Measurements from ENCODE around the gene ANKS6. TPM values are rescaled to one million over a fixed set of nuclear protein-coding genes. Genes with fewer than 3 reads are reported as not detected.

Gene ANKS6
- total and polyA plus RNA-seq, 2 of the 8 experiments (the other 6 are each of a cell fraction or from before 2014, with no cell fraction given): 34.1 to 56.3 TPM

DNA sequence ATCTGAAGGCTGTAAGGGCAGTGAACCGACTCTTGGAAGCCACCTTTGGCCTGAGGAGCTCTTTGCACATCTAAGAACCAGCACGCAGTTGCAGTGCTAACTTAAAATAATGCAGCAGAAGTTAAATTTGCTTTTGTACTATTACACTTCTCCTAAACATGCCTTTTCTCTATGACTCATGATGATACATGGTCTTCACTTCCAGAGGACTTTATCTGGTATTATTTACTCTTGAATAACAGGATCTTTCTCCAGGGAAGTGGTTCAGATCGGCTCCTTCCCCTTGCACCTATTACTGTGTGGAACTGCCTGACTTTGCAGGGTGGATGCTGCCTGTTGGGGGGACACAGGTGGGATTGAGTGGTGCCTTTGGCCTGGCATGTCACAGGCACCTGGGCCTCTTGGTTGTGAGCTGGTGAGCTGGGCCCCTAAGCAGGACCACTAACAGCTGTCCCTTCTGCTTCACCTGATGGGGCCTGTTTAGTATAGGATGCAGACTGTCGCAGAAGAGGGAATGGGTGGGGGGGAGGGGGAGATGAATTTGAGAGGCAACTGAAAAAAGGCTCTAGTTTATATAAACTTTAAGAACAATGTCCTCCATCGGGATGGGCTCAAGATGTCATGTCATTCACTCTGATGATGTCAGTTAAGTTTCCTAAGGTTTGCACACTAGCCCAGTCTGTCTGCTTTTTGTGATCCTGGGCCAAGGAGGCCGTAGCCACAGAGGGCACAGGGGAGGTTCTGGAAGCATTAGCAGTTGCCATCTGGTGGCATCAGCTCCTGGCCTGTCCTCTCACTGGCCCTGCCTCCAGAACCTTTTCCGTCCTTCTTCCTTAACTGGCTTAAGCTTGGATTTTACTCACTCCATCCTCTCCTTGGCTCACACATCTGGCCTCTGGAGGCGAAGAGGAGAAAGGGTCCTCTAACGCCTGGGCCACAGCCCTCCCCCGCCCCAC lies 53.8 kb downstream of the ANKS6 start:
- no peak overlapping the region for H4K91ac ChIP-seq (replicated peaks; ENCODE audit: insufficient read length, low read length)
- H3K9ac ChIP-seq (replicated peaks in 1 of 4; ENCODE audit: extremely low read depth in 1 of 4, low read depth in 3 of 4, low read length in 3 of 4): no peak overlapping the region
- no peaks in the 10 kb centered on the region for H3K23me2 ChIP-seq (ENCODE audit: low read depth, low read length)
- H3K56ac ChIP-seq (replicated peaks; ENCODE audit: insufficient read length, low read depth, low read length): no peak overlapping the region
- H3K79me2 ChIP-seq (ENCODE audit: control insufficient read depth in 1 of 2, insufficient read depth in 2 of 2, low read length in 2 of 2): no peaks in the 10 kb centered on the region
- 75% methylated on average over 8 of the region's 10 CpGs; no CpG with 5 or more reads in 1 of the 2 experiments for WGBS, 2 experiments (ENCODE audit: extremely low coverage in 1 of 2, insufficient coverage in 1 of 2, insufficient read length in 1 of 2, insufficient replicate concordance in 2 of 2, low coverage in 1 of 2, low lambda C conversion rate in 2 of 2, missing lambda C conversion rate in 1 of 2)
- no peak overlapping the region for H2BK120ac ChIP-seq (replicated peaks; ENCODE audit: low read depth, low read length)
- H3K4me1 ChIP-seq (replicated peaks in 1 of 4; ENCODE audit: control insufficient read depth in 3 of 4, insufficient read depth in 4 of 4, low read length in 3 of 4): no peaks in the 10 kb centered on the region
- no peak overlapping the region for H2AFZ ChIP-seq (ENCODE audit: low read length)
- H3K4ac ChIP-seq (replicated peaks; ENCODE audit: insufficient read length, low read depth, low read length): no peak overlapping the region
- H3K36me3 ChIP-seq (ENCODE audit: control insufficient read depth in 2 of 4, insufficient read depth in 4 of 4, low read length in 3 of 4): peaks cover 0 to 25% (median 5%) of the 10 kb centered on the region in 4 experiments; a peak in 4 of 8 replicates
- no peaks in the 10 kb centered on the region for H3K27me3 ChIP-seq (replicated peaks in 1 of 4; ENCODE audit: control insufficient read depth in 3 of 4, extremely low read depth in 1 of 4, insufficient read depth in 3 of 4, low read length in 3 of 4)
- no peak overlapping the region for H3K18ac ChIP-seq (ENCODE audit: extremely low read depth, low read length)
- no peak overlapping the region for H4K8ac ChIP-seq (ENCODE audit: extremely low read depth, insufficient read depth, low read length)
- no peak overlapping the region for H2BK20ac ChIP-seq (ENCODE audit: low read length)
- H3K4me2 ChIP-seq (ENCODE audit: insufficient read depth in 1 of 2, low read depth in 2 of 2, low read length in 2 of 2): no peak overlapping the region
- POLR2A ChIA-PET (ENCODE audit: partially characterized antibody): no interaction called here
- no peak overlapping the region for H2BK15ac ChIP-seq (ENCODE audit: low read length)
- TF ChIP-seq NRF1 (IDR thresholded peaks at IDR 0.05; ENCODE audit: low read depth, low read length): no peak
- TF ChIP-seq, protein P1, sequence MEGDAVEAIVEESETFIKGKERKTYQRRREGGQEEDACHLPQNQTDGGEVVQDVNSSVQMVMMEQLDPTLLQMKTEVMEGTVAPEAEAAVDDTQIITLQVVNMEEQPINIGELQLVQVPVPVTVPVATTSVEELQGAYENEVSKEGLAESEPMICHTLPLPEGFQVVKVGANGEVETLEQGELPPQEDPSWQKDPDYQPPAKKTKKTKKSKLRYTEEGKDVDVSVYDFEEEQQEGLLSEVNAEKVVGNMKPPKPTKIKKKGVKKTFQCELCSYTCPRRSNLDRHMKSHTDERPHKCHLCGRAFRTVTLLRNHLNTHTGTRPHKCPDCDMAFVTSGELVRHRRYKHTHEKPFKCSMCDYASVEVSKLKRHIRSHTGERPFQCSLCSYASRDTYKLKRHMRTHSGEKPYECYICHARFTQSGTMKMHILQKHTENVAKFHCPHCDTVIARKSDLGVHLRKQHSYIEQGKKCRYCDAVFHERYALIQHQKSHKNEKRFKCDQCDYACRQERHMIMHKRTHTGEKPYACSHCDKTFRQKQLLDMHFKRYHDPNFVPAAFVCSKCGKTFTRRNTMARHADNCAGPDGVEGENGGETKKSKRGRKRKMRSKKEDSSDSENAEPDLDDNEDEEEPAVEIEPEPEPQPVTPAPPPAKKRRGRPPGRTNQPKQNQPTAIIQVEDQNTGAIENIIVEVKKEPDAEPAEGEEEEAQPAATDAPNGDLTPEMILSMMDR (IDR thresholded peaks at IDR 0.05; ENCODE audit: control extremely low read depth in 1 of 3, insufficient read depth in 1 of 3, low read depth in 1 of 3, low read length in 3 of 3): no peak
- TF ChIP-seq, protein P2, sequence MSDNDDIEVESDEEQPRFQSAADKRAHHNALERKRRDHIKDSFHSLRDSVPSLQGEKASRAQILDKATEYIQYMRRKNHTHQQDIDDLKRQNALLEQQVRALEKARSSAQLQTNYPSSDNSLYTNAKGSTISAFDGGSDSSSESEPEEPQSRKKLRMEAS (IDR thresholded peaks at IDR 0.05): no peak
- H2BK5ac ChIP-seq (ENCODE audit: low read depth, low read length): no peak overlapping the region; the same call in 1 of the 2 replicates
- H3K14ac ChIP-seq (ENCODE audit: insufficient read length): no peak overlapping the region
- H3K27ac ChIP-seq (ENCODE audit: low read depth, low read length): no peak overlapping the region
- H4K20me1 ChIP-seq (replicated peaks in 1 of 2; ENCODE audit: control insufficient read depth in 1 of 2, insufficient read depth in 2 of 2, low read length in 2 of 2): no peaks in the 10 kb centered on the region
- no peak overlapping the region for H3K4me3 ChIP-seq (ENCODE audit: extremely low read depth in 1 of 4, insufficient read depth in 2 of 4, low read depth in 3 of 4, low read length in 4 of 4)
- FAIRE-seq (no peak), DNase-seq (ENCODE audit: low read depth in 1 of 2, low spot score in 2 of 2) (no peak)
- CTCF ChIA-PET (ENCODE audit: partially characterized antibody): interaction anchor here (0.5 to 2.5 kb wide), 2 partner anchors 32 to 318 kb away, joined by 3 to 15 read pairs; no protein-coding TSS in a partner anchor
- H2BK12ac ChIP-seq (ENCODE audit: low read depth, low read length): no peak overlapping the region
- H4K5ac ChIP-seq (ENCODE audit: insufficient read length, low read depth, low read length): no peak overlapping the region
- H3K79me1 ChIP-seq (ENCODE audit: low read depth, low read length): no peaks in the 10 kb centered on the region; the same call in 1 of the 2 replicates
- no peak overlapping the region for H3K23ac ChIP-seq (ENCODE audit: insufficient read length)
- 0 out of 4 replicates have a peak, but pooled peaks cover 0 to 5% of the 10 kb centered on the region in 2 experiments for H3K9me3 ChIP-seq (ENCODE audit: insufficient read depth in 2 of 2, low read depth in 1 of 2, low read length in 1 of 2)
- H2AK5ac ChIP-seq (ENCODE audit: low read depth, low read length): no peak overlapping the region

All from H1 (cell line).